HG03196 (cell line): ENCODE data around the gene PAPSS2.
A peak's percentile ranks its signal among the peaks of the same experiment; 100 is the strongest.
"Not testable (repeated sequence)": the region's sequence is repeated elsewhere in the genome, so short reads cannot be mapped to it uniquely, and the experiment has no call there.

Experiments used
- ATAC-seq: cut with Tn5 transposase; IDR thresholded peaks from one replicate; pipeline ENCODE4 v1.9.1; 2021; ENCODE audit not compliant: unreplicated experiment

PAPSS2 gene

GRCh38 chr10:87742992-87743610, 83.4 kb downstream of the PAPSS2 start:
- not testable (repeated sequence) for ATAC-seq

GRCh38 chr10:87744606-87745005, 84.9 kb downstream of the PAPSS2 start:
- ATAC-seq: no peak

- no peak for ATAC-seq
Observed at GRCh38 chr10:87746911-87747310, 87.2 kb downstream of the PAPSS2 start.

DNA sequence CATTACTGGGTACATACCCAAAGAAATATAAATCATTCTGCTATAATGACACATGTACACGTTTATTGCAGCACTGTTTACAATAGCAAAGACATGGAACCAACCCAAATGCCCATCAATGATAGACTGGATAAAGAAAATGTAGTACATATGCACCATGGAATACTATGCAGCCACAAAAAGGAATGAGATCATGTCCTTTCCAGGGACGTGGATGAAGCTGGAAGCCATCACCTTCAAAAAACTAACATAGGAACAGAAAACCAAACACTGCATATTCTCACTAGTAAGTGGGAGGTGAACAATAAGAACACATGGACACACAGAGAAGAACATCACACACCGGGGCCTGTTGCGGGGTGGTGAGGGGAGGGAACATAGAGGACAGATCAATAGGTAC, 88.6 kb downstream of the PAPSS2 start:
- not testable (repeated sequence) for ATAC-seq

DNA sequence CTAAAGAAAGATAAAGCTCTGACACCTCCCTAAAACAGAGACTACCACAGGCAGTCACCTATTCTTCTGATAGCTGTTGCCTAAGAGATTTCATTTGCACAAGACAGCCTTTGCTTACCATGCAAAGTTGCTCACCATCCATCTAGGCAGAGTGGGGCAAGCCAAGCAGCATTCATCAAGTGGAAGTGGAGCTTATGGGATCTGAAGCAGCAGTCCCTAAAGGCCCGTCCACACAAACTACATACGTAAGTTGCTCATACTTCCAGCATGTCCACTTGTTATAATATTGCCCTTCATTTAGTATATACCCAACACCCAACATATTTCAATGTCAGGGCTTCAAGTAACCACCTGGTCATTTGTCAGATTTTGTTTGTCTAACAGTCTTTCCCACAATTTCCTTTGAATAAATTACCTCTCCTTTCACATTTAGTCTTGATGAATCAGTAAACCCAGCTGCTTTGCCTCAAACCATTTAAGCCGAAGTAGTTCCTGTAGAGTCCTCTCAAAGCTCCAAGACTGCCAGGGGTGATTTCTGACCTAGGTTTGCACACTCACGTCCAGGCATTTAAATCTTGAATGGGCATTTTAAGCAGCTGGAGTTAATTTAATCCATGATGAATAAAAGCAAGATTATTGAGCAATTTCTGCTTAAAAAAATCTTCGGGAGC, 90.5 kb downstream of the PAPSS2 start:
- ATAC-seq: no peak

- ATAC-seq: peak; percentile 60
Observed at GRCh38 chr10:87750817-87751216, 91.1 kb downstream of the PAPSS2 start.

- ATAC-seq: no peak
Observed at GRCh38 chr10:87751274-87751673, 91.6 kb downstream of the PAPSS2 start.

GRCh38 chr10:87752566-87752965, 92.9 kb downstream of the PAPSS2 start:
- no peak for ATAC-seq

GRCh38 chr10:87753995-87754866, 94.6 kb downstream of the PAPSS2 start:
- ATAC-seq: no peak

DNA sequence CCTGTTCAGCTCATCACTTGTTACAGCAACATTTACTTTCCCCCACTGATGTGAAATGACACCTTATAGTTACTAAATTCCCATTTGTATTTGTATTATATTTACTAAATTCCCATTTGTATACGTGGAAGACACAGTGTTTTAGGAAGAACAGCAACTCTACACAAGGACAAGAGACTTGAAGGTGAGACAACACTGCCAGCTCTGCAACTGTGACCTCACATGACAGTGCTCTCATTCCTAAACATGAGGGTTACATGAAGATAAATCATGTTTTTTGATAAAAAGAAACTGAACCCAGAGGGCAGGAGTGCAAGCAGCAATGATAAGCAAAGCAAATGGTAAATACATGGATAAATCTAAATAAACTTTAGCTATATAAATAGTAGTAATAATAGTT, 98.0 kb downstream of the PAPSS2 start:
- ATAC-seq: no peak

DNA sequence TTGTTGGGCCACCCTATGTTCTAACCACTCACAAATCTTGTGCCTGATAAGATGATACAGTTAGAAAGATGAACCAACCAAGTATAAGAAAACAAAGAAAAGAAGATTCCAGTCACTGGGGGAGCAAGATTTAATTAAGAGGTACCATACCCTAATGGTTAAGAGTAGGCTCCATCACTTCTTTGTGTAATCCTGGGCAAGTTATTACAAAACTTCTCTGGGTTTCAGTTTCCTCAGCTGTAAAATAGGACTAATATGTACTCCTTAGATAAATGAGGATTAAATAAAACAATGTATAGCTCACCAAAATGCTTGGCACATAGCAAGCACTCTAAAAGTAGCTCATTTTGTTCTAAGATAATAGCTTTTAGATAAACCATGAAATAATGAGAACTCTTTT, 99.9 kb downstream of the PAPSS2 start:
- no peak for ATAC-seq

DNA sequence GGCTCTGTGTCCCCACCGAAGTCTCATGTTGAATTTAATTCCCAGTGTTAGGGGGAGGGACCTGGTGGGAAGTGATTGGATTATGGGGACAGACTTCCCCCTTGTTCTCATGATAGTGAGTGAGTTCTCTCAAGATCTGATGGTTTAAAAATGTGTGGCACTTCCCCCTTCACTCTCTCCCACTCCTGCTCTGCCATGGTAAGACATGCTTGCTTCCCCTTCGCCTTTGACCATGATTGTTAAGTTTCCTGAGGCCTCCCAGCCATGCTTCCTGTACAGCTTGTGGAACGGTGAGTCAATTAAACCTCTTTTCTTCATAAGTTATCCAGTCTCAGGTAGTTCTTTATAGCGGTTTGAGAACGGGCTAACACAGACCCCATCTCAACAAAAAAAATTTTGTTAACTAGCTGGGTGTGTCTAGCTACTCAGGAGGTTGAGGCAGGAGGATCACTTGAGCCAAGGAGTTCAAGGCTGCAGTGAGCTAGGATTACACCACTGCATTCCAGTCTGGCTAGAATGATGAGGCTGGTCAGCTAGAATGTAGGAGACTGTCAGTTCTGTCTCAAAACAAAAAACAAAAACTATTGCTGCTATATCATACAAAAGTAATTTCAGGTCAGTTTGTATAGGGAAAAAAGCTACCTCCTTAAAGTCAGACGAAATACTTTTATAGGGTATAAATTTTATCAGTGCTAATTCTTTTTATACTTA, 100.7 kb downstream of the PAPSS2 start:
- no peak for ATAC-seq

DNA sequence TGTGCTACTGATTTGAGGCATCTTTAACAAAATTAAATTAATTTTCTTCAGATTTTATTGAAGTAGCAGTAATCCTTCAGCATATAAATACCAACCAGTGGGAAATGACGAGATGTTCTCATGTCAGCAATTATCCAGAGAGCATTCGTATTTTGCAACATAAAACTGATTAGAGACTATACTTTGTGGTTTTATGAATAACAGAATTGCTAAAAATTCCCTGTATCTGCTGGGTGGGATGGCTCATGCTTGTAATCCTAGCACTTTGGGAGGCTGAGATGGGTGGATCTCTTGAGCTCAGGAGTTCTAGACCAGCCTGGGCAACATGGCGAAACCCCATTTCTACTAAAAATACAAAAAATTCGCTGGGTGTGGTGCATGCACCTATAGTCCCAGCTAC, 101.5 kb downstream of the PAPSS2 start:
- no peak for ATAC-seq

DNA sequence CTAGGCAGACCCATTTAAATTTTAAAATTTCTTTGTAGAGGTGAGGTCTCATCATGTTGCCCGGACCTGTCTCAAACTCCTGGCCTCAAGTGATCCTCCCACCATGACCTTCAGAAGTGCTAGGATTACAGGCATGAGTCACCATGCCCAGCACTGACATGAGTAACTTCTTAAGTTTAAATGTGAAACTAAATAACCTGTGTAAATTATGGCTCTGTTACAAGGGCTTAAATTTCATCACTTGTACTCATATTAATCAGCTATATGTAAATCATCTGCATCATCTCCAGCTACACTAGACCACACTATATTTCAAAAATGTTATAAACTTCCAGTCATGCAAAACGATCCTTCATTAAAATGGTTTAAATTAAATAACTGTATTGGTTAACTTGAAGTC, 102.2 kb downstream of the PAPSS2 start:
- no peak for ATAC-seq

DNA sequence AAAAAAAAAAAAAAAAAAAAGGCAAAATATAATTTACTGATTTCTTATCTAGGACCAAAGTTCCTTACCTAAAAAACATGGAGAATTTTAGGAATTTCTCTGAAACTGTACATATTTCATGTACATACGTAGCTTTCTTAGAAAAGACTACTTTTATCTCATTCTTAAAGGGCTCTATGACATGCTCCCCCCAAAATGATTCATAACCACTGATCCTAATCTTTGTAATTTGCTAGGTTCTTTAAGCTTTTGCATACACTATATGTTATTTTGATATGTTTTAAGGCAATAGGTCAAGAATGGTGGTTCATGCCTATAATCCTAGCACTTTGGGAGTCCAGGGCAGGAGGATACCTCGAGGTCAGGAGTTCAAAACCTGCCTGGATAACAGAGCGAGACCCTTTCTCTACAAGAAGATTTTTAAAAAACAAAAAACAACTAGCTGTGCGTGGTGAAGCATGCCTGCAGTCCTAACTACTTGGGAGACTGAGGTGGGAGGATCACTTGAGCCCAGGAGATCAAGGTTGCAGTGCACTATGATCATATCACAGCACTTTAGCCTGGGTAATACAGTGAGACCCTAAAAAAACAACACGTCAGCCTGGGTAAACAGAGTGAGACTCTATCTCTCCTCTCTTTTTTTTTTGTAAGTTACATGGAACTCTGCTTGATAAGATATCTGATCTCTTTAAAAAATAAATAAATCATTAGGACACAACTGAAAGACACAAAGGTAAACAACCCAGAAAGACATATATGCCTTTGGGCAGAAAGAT, 103.6 kb downstream of the PAPSS2 start:
- ATAC-seq: no peak

DNA sequence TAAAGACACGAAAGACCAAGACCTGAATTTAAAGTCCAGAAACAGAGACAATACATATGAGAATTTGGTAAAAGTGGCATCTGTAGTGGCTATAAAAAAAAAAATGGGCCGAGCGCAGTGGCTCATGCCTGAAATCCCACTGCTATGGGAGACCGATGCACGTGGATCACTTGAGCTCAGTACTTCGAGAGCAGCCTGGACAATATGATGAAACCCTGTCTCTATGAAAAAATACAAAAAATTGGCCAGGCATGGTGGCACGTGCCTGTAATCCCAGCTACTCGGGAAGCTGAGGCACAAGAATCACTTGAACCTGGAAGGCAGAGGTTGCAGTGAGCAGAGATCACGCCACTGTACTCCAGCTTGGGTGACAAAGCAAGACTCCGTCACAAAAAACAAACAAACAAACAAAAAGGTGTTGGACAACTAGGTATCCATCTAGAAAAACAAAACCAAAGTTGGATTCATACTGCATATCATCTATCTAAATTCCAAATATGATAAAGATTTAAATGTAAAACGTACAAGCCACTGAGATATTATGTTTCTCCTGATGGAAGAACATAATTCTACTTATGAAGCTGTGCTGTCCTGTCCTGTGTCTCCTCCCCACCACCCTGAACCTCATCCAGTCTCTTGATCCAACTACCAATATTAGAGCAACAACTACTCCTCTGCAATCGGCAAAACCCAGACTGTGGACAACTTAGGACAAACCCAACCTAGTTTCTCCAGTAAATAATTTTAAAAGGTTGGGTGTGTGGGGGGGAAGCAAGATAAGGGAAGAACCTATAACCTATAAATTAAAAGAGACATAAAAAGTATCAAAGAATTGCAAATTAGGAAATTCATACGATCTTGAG, 104.6 kb downstream of the PAPSS2 start:
- no peak for ATAC-seq

GRCh38 chr10:87765666-87766376, 106.1 kb downstream of the PAPSS2 start:
- no peak for ATAC-seq

DNA sequence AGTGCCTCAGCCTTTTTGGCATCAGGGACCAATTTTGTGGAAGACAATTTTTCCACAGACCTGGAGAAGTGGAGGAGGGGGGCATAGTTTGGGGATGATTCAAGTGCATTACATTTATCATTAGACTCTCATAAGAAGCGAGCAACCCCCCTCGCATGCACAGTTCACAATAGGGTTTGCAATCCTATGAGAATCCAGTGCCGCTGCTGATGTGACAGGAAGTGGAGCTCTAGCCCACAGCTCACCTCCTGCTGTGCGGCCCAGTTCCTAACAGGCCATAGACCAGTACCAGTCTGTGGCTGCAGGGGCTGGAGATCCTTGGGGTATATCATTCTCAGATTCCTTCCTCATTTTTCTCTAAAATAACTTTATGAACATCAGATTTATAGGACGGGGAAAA, 107.6 kb downstream of the PAPSS2 start:
- ATAC-seq: no peak

- ATAC-seq: no peak
Observed at GRCh38 chr10:87771871-87772500, 112.3 kb downstream of the PAPSS2 start.
